Neural crest cell (in vitro differentiated cells): Measurements from ENCODE around the gene DNHD1. TPM values are rescaled to one million over a fixed set of nuclear protein-coding genes. Genes with fewer than 3 reads are reported as not detected.

Experiments used
- DNase-seq: peaks from one replicate; pipeline ENCODE4 v3.0.0; 2021; ENCODE audit warnings: low read depth, mixed read lengths, low spot score
- H3K27ac Mint-ChIP-seq: one replicate; pipeline ENCODE4 v1.8.0; 2021; ENCODE audit warnings: mild to moderate bottlenecking, mixed read lengths; ENCODE audit not compliant: unreplicated experiment
- H3K27me3 Mint-ChIP-seq: 2 replicates; pipeline ENCODE4 v1.8.0; 2021; ENCODE audit warnings: low read depth, mild to moderate bottlenecking, mixed read lengths
- H3K36me3 Mint-ChIP-seq: 2 replicates; pipeline ENCODE4 v1.8.0; 2021; ENCODE audit warnings: low read depth, mild to moderate bottlenecking, mixed read lengths
- H3K4me1 Mint-ChIP-seq: 2 replicates; pipeline ENCODE4 v1.8.0; 2021; ENCODE audit warnings: mixed read lengths
- H3K4me3 Mint-ChIP-seq: one replicate; pipeline ENCODE4 v1.8.0; 2021; ENCODE audit warnings: mild to moderate bottlenecking, mixed read lengths
- H3K9me3 Mint-ChIP-seq: 2 replicates; pipeline ENCODE4 v1.8.0; 2021; ENCODE audit warnings: mixed read lengths
- CTCF ChIP-seq: fragments of 200-600 bp; sonication (generic); conservative IDR thresholded peaks from 2 replicates; pipeline ENCODE4 v1.5.0; 2021; ENCODE audit warnings: antibody characterized with exemption, mild to moderate bottlenecking
- total RNA-seq: library from RNA; stranded (reverse); gene quantifications from 2 replicates; pipeline ENCODE4 v1.2.1, GENCODE V29; 2021

DNHD1 gene
- total RNA-seq, 1 donor from 2014 or later, result 10.2 TPM

GRCh38 chr11:6565988-6566703, 69.1 kb downstream of the DNHD1 start:
- Mint-ChIP-seq H3K27me3 (no peaks in the 10 kb centered on the region), H3K36me3 (peaks cover 6% of the 10 kb centered on the region), H3K4me3 (no peak overlapping the region), H3K9me3 (no peaks in the 10 kb centered on the region), H3K4me1 (no peaks in the 10 kb centered on the region), H3K27ac (peak overlapping the region; percentile 29)
- no peak for TF ChIP-seq CTCF
- no peak for DNase-seq

- DNase-seq, result no peak
- TF ChIP-seq CTCF, result no peak
- Mint-ChIP-seq H3K4me3 (no peak overlapping the region), H3K27ac (no peak overlapping the region), H3K9me3 (no peaks in the 10 kb centered on the region), H3K4me1 (no peaks in the 10 kb centered on the region), H3K36me3 (peaks cover 6% of the 10 kb centered on the region), H3K27me3 (no peaks in the 10 kb centered on the region)
Observed at GRCh38 chr11:6566704-6567370, 69.8 kb downstream of the DNHD1 start.

GRCh38 chr11:6567371-6567745, 70.3 kb downstream of the DNHD1 start:
- no peak for TF ChIP-seq CTCF
- Mint-ChIP-seq H3K9me3 (no peaks in the 10 kb centered on the region), H3K36me3 (peaks cover 6% of the 10 kb centered on the region), H3K27ac (no peak overlapping the region), H3K4me3 (no peak overlapping the region), H3K4me1 (no peaks in the 10 kb centered on the region), H3K27me3 (no peaks in the 10 kb centered on the region)
- no peak for DNase-seq

GRCh38 chr11:6568191-6568918, 71.3 kb downstream of the DNHD1 start:
- peaks cover 11% of the 10 kb centered on the region for H3K36me3 Mint-ChIP-seq
- H3K27me3 Mint-ChIP-seq, result no peaks in the 10 kb centered on the region
- no peaks in the 10 kb centered on the region for H3K4me1 Mint-ChIP-seq
- TF ChIP-seq CTCF, result no peak
- H3K27ac Mint-ChIP-seq, result no peak overlapping the region
- no peak overlapping the region for H3K4me3 Mint-ChIP-seq
- DNase-seq, result peak; percentile 1
- H3K9me3 Mint-ChIP-seq, result no peaks in the 10 kb centered on the region

GRCh38 chr11:6569706-6570105, 72.6 kb downstream of the DNHD1 start:
- Mint-ChIP-seq H3K27ac (no peak overlapping the region), H3K27me3 (no peaks in the 10 kb centered on the region), H3K36me3 (peaks cover 11% of the 10 kb centered on the region)

More at GRCh38 chr11:6569706-6570105, 72.6 kb downstream of the DNHD1 start:
- Mint-ChIP-seq H3K4me1 (peaks cover under 1% of the 10 kb centered on the region), H3K4me3 (no peak overlapping the region), H3K9me3 (no peaks in the 10 kb centered on the region)
- no peak for TF ChIP-seq CTCF
- no peak for DNase-seq
